Neural cell (in vitro differentiated cells): ENCODE results near the gene GNLY. TPM values are rescaled to one million over a fixed set of nuclear protein-coding genes. Genes with fewer than 3 reads are reported as not detected.

Experiments
- H2AFZ ChIP-seq: fragments of 200-600, 300-800 bp; sonication (generic), shearing (Covaris generic); 2 replicates; pipeline ENCODE4 v1.6.0; 2014; ENCODE audit warnings: low read depth, mild to moderate bottlenecking, antibody characterized with exemption, low read length, moderate library complexity
- H3F3A ChIP-seq: fragments of 200-600 bp; shearing (Covaris generic); 2 replicates; pipeline ENCODE4 v1.6.1; 2016; ENCODE audit warnings: mild to moderate bottlenecking, moderate library complexity, mixed read lengths, antibody characterized with exemption, low read length; ENCODE audit not compliant: insufficient read depth, poor library complexity, severe bottlenecking
- H3K27ac ChIP-seq: fragments of 200-600, 300-800 bp; sonication (generic), shearing (Covaris generic); 2 replicates; pipeline ENCODE4 v1.5.1; 2014; ENCODE audit warnings: mild to moderate bottlenecking, low read length, moderate library complexity
- H3K27me3 ChIP-seq: fragments of 300-800, 200-600 bp; sonication (generic), shearing (Covaris generic); 2 replicates; pipeline ENCODE4 v1.6.0; 2014; ENCODE audit warnings: mild to moderate bottlenecking, low read depth, low read length, moderate library complexity; ENCODE audit not compliant: insufficient read depth
- H3K36me3 ChIP-seq: fragments of 300-800, 200-600 bp; sonication (generic), shearing (Covaris generic); 2 replicates; pipeline ENCODE4 v1.5.1; 2014; ENCODE audit warnings: mild to moderate bottlenecking, antibody characterized with exemption, low read length, moderate library complexity; ENCODE audit not compliant: insufficient read depth
- H3K4me2 ChIP-seq: fragments of 300-800, 200-600 bp; sonication (generic), shearing (Covaris generic); 2 replicates; pipeline ENCODE4 v1.6.0; 2014; ENCODE audit warnings: mild to moderate bottlenecking, low read length
- H3K4me3 ChIP-seq: fragments of 300-800, 200-600 bp; sonication (generic), shearing (Covaris generic); 2 replicates; pipeline ENCODE4 v1.5.1; 2014; ENCODE audit warnings: mild to moderate bottlenecking, low read length, moderate library complexity
- H3K79me2 ChIP-seq: fragments of 200-600 bp; shearing (Covaris generic); replicated peaks from 2 replicates; pipeline ENCODE4 v1.6.0; 2014; ENCODE audit warnings: mild to moderate bottlenecking, low read length, moderate library complexity; ENCODE audit not compliant: insufficient read depth
- H3K9ac ChIP-seq: fragments of 300-800, 200-600 bp; sonication (generic), shearing (Covaris generic); 2 replicates; pipeline ENCODE4 v1.6.1; 2016; ENCODE audit warnings: mild to moderate bottlenecking, low read length, mixed read lengths
- H3K9me2 ChIP-seq: fragments of 200-600 bp; shearing (Covaris generic); 2 replicates; pipeline ENCODE4 v1.6.1; 2016; ENCODE audit warnings: mild to moderate bottlenecking, low read length, mixed read lengths; ENCODE audit not compliant: insufficient read depth
- H3K9me3 ChIP-seq: fragments of 200-600, 300-800 bp; sonication (generic), shearing (Covaris generic); 2 replicates; pipeline ENCODE4 v1.6.1; 2016; ENCODE audit warnings: mild to moderate bottlenecking, mixed run types, low read length, moderate library complexity, mixed read lengths
- H4K20me1 ChIP-seq: fragments of 200-600 bp; shearing (Covaris generic); 2 replicates; pipeline ENCODE4 v1.6.1; 2016; ENCODE audit warnings: mild to moderate bottlenecking, mixed run types; ENCODE audit not compliant: insufficient read depth
- CTCF ChIP-seq: fragments of 450-650 bp; IDR thresholded peaks from 2 replicates; pipeline ENCODE4 v1.5.1; 2014; ENCODE audit warnings: antibody characterized with exemption, mild to moderate bottlenecking, moderate library complexity; ENCODE audit not compliant: poor library complexity, severe bottlenecking
- EP300 ChIP-seq: fragments of 450-650 bp; conservative IDR thresholded peaks from 2 replicates; pipeline ENCODE4 v1.6.1; 2014; ENCODE audit warnings: antibody characterized with exemption, mild to moderate bottlenecking, moderate library complexity; ENCODE audit not compliant: poor library complexity, severe bottlenecking
- EZH2 ChIP-seq: fragments of 200-600, 300-800 bp; shearing (Covaris generic), sonication (generic); IDR thresholded peaks from 2 replicates; pipeline ENCODE4 v1.6.1; 2014; ENCODE audit warnings: antibody characterized with exemption, low read length, borderline replicate concordance, mild to moderate bottlenecking; ENCODE audit not compliant: insufficient read depth, poor library complexity, severe bottlenecking
- MXI1 ChIP-seq: fragments of 450-650 bp; conservative IDR thresholded peaks from 2 replicates; pipeline ENCODE4 v1.6.1; 2014; ENCODE audit warnings: antibody characterized with exemption, mild to moderate bottlenecking; ENCODE audit not compliant: poor library complexity, severe bottlenecking
- POLR2AphosphoS5 ChIP-seq: IDR thresholded peaks from 2 replicates; pipeline ENCODE4 v1.6.1; 2012
- RAD21 ChIP-seq: fragments of 450-650 bp; conservative IDR thresholded peaks from 2 replicates; pipeline ENCODE4 v1.6.1; 2014; ENCODE audit warnings: antibody characterized with exemption, mild to moderate bottlenecking, moderate library complexity
- REST ChIP-seq: IDR thresholded peaks from 2 replicates; pipeline ENCODE4 v1.6.1; 2012; ENCODE audit warnings: borderline replicate concordance
- SMC3 ChIP-seq: fragments of 450-650 bp; conservative IDR thresholded peaks from 2 replicates; pipeline ENCODE4 v1.6.1; 2014; ENCODE audit warnings: antibody characterized with exemption, mild to moderate bottlenecking, moderate library complexity; ENCODE audit not compliant: poor library complexity
- TAF1 ChIP-seq: IDR thresholded peaks from 2 replicates; pipeline ENCODE4 v1.6.1; 2012; ENCODE audit warnings: low read depth
- polyA plus RNA-seq: library from polyadenylated mRNA; depleted of rRNA; stranded (reverse); fragments of >200 nt; gene quantifications from 2 replicates; pipeline ENCODE4 v1.2.3, GENCODE V29; 2014

GNLY gene
- polyA plus RNA-seq, 1 donor from 2014 or later = not detected

- no peaks in the 10 kb centered on the region for H3F3A ChIP-seq
- no peak overlapping the region for H2AFZ ChIP-seq
- no peak for TF ChIP-seq MXI1
- no peak for TF ChIP-seq EP300
- no peak for TF ChIP-seq EZH2
- TF ChIP-seq RAD21 = no peak
- TF ChIP-seq REST = no peak
- TF ChIP-seq SMC3 = no peak
- TF ChIP-seq POLR2AphosphoS5 = no peak
- TF ChIP-seq TAF1 = no peak
- TF ChIP-seq CTCF = no peak
- no peak overlapping the region for H3K9ac ChIP-seq
- H4K20me1 ChIP-seq = no peaks in the 10 kb centered on the region
- H3K4me3 ChIP-seq = no peak overlapping the region
- H3K9me3 ChIP-seq = no peaks in the 10 kb centered on the region
- H3K36me3 ChIP-seq = no peaks in the 10 kb centered on the region
- no peaks in the 10 kb centered on the region for H3K27me3 ChIP-seq
- no peaks in the 10 kb centered on the region for H3K9me2 ChIP-seq
- H3K79me2 ChIP-seq = no peaks in the 10 kb centered on the region
- H3K4me2 ChIP-seq = no peak overlapping the region
- no peak overlapping the region for H3K27ac ChIP-seq
Observed at GRCh38 chr2:85711578-85712060, 17.5 kb downstream of the GNLY start.

GRCh38 chr2:85712336-85712735, 18.2 kb downstream of the GNLY start:
- Histone ChIP-seq H3K27ac (no peak overlapping the region), H3F3A (no peaks in the 10 kb centered on the region)

More at GRCh38 chr2:85712336-85712735, 18.2 kb downstream of the GNLY start:
- no peak overlapping the region for H3K4me2 ChIP-seq
- H2AFZ ChIP-seq = no peak overlapping the region
- TF ChIP-seq RAD21 = no peak
- TF ChIP-seq POLR2AphosphoS5 = no peak
- no peak for TF ChIP-seq EZH2
- H3K36me3 ChIP-seq = no peaks in the 10 kb centered on the region
- H3K27me3 ChIP-seq = no peaks in the 10 kb centered on the region
- H4K20me1 ChIP-seq = no peaks in the 10 kb centered on the region
- H3K9ac ChIP-seq = no peak overlapping the region
- H3K9me2 ChIP-seq = no peaks in the 10 kb centered on the region
- no peak overlapping the region for H3K4me3 ChIP-seq
- H3K79me2 ChIP-seq = no peaks in the 10 kb centered on the region
- H3K9me3 ChIP-seq = no peaks in the 10 kb centered on the region
